ENCODE results near the gene HOXC11.

The HOXC11 gene

GRCh38 chr12:53972722-53973235 lies at the start of gene HOXC11:
Gene HOXC11, plus strand, starts transcription at chr12:53973126. Its CDS starts 116 bp downstream, at chr12:53973242.
- DNase-seq, result no peak

- no peak for DNase-seq
These were observed 48.2 kb upstream of the HOXC11 start for GRCh38 chr12:53924521-53925405.

DNA sequence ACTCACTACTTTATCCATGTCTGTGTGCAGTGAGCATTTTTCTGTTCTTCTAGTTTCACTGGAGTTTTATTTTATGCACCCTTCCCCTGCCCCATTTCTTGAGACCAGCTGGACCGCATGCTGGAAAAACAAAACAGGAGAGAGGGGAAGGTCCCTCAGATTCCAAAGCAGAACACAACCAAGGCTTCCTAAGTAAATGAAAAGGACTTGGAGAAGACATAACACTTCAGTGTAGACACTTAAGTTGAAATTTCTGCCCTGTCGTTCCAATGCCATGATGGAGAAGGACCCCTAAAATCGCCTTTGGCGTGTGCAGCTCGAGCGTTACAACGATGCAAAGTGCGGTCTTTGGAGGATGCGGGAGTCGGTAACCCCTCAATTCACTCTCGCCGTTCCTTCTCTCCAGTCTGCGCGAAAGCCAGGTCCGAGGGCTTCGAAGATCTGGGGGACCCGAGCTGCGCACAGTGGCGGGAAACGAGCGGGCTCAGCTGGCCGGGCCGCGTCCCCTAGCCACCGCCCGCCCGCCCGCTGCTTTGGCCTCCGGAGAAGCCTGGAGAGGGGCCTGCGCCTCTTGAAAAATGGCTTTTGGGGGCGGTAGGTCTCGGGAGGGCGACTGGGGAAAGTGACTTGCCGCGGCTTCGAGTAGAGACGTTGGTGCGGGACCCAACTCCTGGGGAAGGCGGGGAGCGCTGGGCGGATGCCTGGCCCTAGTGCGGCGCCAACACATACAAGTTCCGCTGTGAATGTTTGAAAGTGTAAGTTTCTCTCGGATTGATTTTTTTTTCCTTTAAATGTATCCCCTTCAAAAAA lies 45.5 kb upstream of the HOXC11 start:
- DNase-seq, result no peak

GRCh38 chr12:53928054-53928835 lies 44.7 kb upstream of the HOXC11 start:
- no peak for DNase-seq

DNA sequence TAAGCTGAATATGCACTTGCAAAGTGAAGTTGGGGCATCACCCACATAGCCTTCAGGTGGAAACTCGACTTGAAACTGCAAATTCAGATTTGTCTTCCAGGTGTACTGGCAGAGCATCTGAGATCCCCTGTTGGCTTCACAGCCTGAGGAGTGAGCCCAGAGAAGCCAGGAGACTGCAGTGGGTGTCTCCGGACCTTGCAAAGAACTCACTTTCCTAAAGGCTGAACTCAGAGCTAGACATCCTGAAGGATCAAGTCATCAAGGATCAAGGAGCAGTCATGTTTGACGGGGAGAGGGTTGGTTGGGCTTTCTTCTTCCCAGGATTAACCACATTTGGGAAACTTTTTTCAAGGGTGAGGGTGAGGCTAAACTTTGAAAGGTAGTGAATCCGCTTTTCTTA lies 43.4 kb upstream of the HOXC11 start:
- no peak for DNase-seq

GRCh38 chr12:53930591-53931255 lies 42.2 kb upstream of the HOXC11 start:
- no peak for DNase-seq

- no peak for DNase-seq
These were observed 40.9 kb upstream of the HOXC11 start for GRCh38 chr12:53931844-53932581.

GRCh38 chr12:53932915-53933314 lies 40.0 kb upstream of the HOXC11 start:
- DNase-seq, result no peak

- no peak for DNase-seq
These were observed 37.3 kb upstream of the HOXC11 start for GRCh38 chr12:53935383-53936341.

GRCh38 chr12:53937099-53937498 lies 35.8 kb upstream of the HOXC11 start:
- DNase-seq, result no peak

GRCh38 chr12:53937596-53938325 lies 35.2 kb upstream of the HOXC11 start:
- DNase-seq, result no peak

GRCh38 chr12:53938326-53939140 lies 34.4 kb upstream of the HOXC11 start, which contains the start of gene HOXC13:
Gene HOXC13, plus strand, starts transcription at chr12:53938831. Its CDS starts 76 bp downstream, at chr12:53938907.
- DNase-seq, result no peak

GRCh38 chr12:53939141-53940108 lies 33.5 kb upstream of the HOXC11 start:
- no peak for DNase-seq

- DNase-seq, result no peak
These were observed 32.4 kb upstream of the HOXC11 start for GRCh38 chr12:53940443-53941014.

DNA sequence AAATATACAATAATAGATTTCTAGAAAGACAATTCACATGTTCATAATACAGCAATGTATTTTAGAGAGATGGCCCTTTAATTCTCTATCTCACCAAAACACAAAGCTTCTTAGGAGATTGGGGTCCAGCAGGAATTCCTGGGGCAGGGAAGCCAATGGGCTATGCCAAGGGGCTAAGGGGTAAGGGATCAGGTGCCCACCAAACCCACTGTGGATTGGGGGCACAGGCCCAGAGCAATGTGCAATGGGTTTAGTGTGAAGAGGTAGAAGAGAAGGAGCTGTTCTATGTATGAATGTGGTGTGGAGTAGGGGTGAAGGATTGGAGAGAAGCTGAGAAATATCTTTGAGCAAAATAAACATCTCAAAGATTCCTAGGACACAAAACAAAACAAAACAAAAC lies 31.7 kb upstream of the HOXC11 start:
- DNase-seq, result no peak

DNA sequence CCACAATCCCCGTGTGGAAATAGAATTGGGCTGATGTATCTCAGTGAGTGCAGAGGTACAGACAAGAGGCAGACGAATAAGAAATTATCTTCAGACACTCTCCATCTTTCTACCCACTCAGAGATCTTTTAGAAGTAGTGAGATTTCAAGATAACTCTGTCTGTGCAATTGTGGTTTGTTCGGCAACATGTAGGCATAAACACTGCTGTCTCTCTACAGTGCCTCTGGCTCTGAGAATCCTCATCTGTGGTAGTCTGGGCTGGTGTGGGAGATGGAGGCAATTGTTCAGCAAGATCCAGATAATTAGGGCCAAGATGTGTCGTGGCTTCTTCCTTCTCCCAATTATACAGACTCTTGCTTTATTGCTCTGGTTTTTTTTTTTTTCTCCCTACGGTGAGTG lies 31.2 kb upstream of the HOXC11 start:
- no peak for DNase-seq

- DNase-seq, result no peak
These were observed 30.4 kb upstream of the HOXC11 start for GRCh38 chr12:53942467-53942997.

Data from CD4-positive, alpha-beta T cell treated with Interleukin-21 for 1 hour (primary cell).